OCI-LY1 (cell line): Measurements from ENCODE around the gene ANKHD1.

ENCODE experiments used
- EZH2 ChIP-seq: fragments of 200-600 bp; sonication (generic), shearing (Covaris generic); IDR thresholded peaks from 2 replicates; pipeline ENCODE4 v1.8.0; 2017; ENCODE audit warnings: borderline replicate concordance, mixed run types, mild to moderate bottlenecking, antibody characterized with exemption, low read length, moderate library complexity, mixed read lengths
- TF ChIP-seq, protein P1 (sequence below): fragments of 200-600 bp; sonication (generic), shearing (Covaris generic); IDR thresholded peaks from 2 replicates; pipeline ENCODE4 v1.5.1; 2017; ENCODE audit warnings: mild to moderate bottlenecking, antibody characterized with exemption, low read length, moderate library complexity, mixed read lengths

DNA sequence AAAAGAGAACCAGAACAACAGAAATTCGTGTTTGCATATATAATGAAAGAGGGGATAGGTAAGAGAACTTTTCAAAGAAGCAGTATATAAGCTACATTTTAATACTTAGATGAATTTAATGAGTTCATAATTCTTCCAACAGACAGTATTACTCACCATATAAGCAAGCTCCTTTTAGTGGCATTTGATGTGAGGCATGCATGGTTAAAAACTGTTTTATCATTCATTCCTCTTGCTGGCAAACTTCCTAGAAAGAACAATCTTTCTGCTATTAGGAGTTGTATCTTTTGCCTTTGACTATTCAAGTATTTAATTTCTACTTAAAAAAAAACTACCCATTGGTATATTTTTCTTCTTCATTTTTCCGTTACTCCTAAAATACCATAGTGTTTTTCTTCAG is 80.1 kb downstream of the ANKHD1 start:
- TF ChIP-seq, protein P1, sequence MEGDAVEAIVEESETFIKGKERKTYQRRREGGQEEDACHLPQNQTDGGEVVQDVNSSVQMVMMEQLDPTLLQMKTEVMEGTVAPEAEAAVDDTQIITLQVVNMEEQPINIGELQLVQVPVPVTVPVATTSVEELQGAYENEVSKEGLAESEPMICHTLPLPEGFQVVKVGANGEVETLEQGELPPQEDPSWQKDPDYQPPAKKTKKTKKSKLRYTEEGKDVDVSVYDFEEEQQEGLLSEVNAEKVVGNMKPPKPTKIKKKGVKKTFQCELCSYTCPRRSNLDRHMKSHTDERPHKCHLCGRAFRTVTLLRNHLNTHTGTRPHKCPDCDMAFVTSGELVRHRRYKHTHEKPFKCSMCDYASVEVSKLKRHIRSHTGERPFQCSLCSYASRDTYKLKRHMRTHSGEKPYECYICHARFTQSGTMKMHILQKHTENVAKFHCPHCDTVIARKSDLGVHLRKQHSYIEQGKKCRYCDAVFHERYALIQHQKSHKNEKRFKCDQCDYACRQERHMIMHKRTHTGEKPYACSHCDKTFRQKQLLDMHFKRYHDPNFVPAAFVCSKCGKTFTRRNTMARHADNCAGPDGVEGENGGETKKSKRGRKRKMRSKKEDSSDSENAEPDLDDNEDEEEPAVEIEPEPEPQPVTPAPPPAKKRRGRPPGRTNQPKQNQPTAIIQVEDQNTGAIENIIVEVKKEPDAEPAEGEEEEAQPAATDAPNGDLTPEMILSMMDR, result no peak
- no peak for TF ChIP-seq EZH2
